ENCODE measurements around the gene REPS2.
A peak's percentile ranks its signal among the peaks of the same experiment; 100 is the strongest.
"Not testable (repeated sequence)": the region's sequence is repeated elsewhere in the genome, so short reads cannot be mapped to it uniquely, and the experiment has no call there.

The REPS2 gene

GRCh38 chrX:16964976-16965375, 18.5 kb downstream of the REPS2 start:
- not testable (repeated sequence) for DNase-seq

DNA sequence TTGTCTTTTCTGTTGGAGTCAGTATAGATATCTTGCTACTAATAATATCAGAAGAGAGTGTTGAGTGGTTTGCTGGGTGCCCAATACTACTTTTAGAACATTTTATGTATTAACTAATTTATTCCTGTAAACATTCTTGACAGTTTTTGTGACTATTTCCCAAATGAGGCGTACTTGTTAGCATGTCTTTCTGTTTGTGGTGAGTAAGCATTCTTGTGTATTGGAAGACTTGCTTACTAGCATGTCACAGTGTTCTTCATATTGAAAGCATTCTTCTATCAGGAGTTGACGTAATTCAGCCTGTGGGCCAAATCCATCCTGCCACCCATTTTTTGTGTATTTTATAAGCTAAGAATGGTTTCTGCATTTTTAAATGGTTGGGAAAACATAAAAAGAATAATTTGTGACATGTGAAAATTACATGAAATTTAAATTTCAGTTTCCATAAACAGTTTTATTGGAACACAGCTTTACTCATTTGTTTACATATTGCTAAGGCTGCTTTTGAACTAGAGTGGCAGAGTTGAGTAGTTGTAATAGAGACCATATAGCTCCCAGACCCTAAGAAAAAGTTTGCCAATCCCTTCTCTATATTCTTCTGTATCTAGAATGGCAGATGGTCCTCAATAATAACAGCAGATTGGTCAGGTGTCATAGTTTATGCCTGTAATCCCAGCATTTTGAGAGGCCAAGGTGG, 20.4 kb downstream of the REPS2 start:
- DNase-seq, result no peak

- not testable (repeated sequence) for DNase-seq
Observed at GRCh38 chrX:16968753-16969152, 22.3 kb downstream of the REPS2 start.

- no peak for DNase-seq
Observed at GRCh38 chrX:16970977-16971376, 24.5 kb downstream of the REPS2 start.

DNA sequence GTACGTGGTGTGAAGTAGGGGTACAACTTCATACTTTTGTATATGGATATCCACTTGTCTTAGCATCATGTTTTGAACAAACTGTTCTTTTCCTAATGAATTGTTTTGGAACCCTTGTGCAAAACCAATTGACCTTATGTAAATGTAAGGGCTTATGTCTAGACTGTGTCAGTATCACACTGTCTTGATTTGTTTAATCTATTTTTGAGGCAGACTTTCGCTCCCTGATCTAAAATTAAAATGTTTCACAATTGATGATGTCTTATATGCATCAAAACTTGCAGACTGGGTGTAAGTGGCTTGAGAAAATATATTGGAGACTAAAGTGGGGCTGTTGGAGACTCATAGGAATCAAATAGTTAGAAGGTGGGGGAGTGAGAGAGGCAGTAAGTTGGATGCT, 25.2 kb downstream of the REPS2 start:
- no peak for DNase-seq

GRCh38 chrX:16975233-16975632, 28.8 kb downstream of the REPS2 start:
- no peak for DNase-seq

DNA sequence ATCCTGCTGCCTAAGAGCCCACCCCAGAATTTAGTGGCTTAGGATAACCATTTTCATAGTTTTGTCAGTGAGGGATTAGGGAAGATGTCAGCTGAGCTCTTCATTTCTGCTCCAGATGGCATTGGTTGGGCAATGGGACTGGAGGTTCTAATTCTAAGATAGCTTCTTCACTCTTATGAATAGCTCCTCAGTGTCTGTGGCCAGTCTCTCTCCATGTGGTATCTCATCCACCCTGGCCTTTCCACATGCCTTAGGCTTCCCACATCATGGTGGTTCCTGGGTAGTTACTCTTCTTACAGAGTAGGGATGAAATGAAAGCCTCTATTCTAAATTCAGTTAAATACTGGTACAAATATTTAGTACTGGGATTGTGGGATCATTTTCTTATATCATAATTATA, 31.3 kb downstream of the REPS2 start:
- no peak for DNase-seq

DNA sequence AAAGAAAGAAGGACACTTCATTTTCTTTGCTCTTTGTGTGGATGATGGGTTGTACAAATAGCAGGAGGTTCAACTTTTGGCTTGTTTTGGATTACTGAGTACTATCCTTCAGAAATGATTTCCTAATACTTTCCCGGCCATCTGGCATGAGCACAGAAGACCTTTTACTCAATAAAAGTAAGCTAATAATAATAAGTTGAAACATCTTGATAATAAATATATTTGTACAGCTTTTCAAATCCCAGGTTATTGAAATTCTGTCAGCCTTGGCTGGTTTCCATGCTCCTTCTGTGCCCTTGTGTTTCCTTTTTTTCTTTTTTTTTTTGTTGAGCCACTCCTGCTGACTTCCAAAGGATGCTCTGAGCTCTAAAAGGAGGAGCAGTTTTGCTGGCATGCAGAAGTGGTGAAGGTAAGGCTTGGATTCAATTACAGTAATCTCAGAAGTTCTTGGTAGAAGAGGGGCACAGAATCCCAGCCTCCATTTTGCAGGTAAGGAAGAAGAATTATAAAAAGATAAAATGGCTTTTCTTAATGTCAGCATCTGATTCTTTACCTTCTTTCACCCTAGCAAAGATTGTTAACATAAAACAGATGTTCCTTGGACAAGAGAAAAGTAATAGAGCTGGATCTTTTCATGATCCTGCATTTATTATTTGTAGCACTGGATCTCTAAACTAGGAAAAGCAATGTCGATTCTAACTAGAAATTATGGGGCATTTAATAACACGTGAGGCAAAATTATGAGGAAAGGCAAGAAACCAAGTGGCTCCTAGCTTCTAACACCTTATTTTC, 31.9 kb downstream of the REPS2 start:
- DNase-seq, result peak in 1 of 2 experiments; percentile 20

GRCh38 chrX:16979226-16979625, 32.8 kb downstream of the REPS2 start:
- peak in 1 of 2 experiments; percentile 1 for DNase-seq

DNA sequence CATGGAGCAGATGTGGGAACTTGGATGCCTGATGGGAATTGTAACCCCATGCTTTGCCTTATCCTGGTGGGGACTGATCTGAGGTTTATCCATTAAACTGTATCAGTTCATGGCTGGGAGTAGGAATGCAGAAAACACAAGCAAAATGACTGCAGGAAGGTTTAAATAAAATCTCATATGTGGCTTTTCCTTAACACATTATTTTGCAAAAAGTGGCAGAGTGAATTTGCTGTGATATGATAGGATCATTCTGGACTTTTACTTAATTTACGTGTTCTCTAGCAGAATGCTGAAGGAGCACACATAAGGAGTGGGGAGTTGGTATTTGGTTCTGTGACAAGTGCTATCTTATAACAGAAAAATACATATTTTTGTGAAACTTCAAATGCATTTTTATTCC, 34.8 kb downstream of the REPS2 start:
- no peak for DNase-seq

DNA sequence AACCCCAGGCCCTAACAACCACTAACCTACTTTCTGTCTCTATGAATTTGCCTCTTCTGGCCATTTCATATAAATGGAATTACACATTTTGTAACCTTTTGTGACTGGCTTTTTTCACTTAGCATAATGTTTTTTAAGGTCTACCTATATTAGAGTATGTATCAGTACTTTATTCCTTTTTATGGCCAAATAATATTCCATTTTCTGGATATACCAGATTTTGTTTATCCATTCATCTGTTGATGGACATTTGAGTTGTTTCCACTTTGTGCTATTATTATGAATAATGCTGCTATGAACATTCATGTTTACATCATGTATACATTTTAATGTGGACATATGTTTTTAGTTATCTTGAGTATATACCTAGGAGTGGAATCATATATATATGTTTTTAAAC, 35.5 kb downstream of the REPS2 start:
- no peak for DNase-seq

- no peak for DNase-seq
Observed at GRCh38 chrX:16983051-16983450, 36.6 kb downstream of the REPS2 start.

GRCh38 chrX:16985286-16985685, 38.8 kb downstream of the REPS2 start:
- DNase-seq, result no peak

GRCh38 chrX:16986169-16986568, 39.7 kb downstream of the REPS2 start:
- no peak for DNase-seq

DNA sequence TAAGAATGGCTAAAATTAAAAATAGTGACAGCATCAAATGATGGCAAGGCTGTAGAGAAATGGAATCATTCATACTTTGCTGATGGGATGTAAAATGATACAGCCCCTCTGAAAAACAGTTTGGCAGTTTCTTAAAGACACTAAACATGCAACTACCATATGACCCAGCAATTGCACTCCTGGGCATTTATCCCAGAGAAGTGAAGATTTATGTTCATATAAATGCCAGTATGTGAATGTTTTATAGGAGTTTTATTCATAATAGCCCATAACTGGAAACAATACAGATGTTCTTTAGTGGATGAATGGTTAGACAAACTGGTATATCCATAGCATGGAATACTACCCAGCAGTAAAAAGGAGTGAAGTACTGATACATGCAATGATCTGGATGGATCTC, 43.3 kb downstream of the REPS2 start:
- DNase-seq, result no peak

DNA sequence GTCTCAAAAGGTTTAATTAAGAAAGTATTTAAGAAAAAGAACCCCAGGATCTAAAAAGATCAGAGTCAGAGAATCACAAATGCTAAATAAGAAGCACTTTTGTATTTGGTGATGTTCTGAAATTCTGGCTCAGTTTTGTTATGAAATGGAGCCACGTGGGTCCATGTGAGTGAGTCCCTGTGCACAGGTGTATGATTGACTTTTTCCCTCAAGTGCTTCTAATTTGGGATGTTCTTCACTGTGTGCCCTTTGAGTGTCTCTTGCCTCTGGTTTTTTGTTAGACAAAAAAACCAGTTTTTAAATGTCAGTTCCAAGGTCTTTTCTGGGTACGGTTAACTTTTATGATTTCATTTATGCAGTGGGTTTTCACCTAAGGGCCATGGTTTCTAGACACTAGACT, 44.4 kb downstream of the REPS2 start:
- DNase-seq, result no peak

DNA sequence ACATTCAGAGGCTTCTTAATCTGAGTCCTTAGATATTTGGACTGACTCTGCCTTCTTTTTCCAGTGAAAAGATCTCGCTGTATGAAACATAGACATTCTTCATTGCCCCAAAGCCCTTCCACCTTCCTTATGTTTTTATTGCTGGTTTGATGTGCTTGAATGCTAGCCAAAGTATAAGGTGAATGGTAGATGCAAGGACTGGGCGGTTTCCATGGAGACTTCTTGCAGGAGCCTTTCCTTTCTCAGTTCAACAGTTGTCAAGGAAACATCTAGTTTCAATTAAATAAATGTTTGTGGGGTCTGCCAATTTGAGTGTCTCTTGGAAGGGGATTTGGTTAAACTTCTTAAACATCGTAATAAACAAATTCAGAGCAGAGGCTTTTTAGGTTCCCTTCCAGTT, 46.0 kb downstream of the REPS2 start:
- DNase-seq, result no peak

DNA sequence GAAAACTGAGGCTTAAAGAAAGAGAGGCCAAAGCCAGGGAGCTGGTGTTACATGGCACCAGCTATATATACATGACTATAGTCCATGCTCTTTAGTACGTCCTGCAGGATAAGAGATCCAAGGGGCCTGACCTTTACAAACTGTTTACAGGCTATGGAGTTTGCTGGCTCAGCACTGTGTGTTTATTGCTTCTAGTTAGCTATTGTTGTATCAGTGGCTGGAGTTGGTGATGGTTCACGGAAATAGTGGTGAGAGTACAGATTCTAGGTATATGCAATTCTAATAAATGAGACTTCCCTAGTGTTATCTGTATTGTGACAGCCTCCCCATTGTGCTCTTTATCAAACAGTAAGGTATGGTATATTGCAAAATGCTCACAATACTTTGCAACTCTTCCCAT, 46.5 kb downstream of the REPS2 start:
- no peak for DNase-seq

- no peak for DNase-seq
Observed at GRCh38 chrX:16993791-16994318, 47.4 kb downstream of the REPS2 start.

- DNase-seq, result no peak
Observed at GRCh38 chrX:16994736-16995135, 48.3 kb downstream of the REPS2 start.

- peak in 1 of 2 experiments; percentile 8 for DNase-seq
Observed at GRCh38 chrX:16997313-16997712, 50.9 kb downstream of the REPS2 start.

DNA sequence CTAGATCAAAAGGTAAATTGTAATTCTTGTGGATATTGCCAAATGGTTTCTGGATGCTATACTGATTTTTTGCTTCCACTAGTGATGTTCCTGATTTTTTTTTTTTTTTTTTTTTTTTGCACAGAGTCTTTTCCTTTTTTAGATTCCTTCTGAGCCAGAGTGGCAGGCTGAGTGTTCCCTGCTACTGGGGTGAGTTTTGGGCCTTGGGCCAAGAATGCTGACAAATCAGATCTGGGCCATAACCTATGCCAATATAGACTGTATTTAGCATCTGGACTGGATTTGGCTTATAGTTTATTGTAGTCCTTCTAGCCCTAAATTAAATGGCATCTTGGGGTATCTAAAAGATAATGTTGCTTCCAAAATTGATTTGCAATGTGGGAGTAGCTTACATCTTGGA, 52.8 kb downstream of the REPS2 start:
- DNase-seq, result peak in 1 of 2 experiments; percentile 3

- DNase-seq, result no peak
Observed at GRCh38 chrX:17000751-17001150, 54.3 kb downstream of the REPS2 start.

DNA sequence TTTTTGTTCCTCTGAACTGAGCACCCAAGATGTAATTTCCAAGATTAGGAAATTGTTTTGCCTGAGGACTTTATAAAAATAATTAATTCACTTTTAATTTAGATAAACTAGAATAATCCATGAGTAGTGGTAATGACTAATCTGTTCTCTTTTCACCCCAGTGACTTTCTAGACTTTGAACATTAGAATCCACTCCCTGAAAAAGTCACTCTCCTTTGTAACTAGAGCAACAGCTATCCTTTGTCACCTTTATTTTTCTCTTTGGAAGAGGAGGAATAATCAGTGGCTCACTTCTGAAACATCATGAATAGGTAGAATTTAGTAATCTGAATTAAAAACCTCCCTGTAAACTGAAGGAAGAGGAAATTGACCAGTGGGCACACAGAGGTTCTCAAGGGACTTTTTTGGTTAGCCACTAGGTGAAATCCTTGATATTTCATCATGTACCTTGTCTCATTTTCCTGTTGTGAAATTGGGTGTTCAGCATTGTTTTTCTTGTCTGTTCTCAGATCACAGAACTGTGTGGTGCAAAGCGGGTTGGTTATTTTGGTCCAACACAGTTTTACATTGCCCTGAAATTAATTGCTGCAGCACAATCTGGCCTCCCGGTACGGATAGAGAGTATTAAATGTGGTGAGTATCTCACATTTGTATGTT, 59.4 kb downstream of the REPS2 start:
- DNase-seq, result no peak
